Pulmonary artery endothelial cell (primary cell): ENCODE results near the gene CDK4. TPM values are rescaled to one million over a fixed set of nuclear protein-coding genes. Genes with fewer than 3 reads are reported as not detected.

ENCODE experiments used
- DNase-seq: peaks from one replicate; pipeline ENCODE4 v3.0.0-alpha.2; 2011; ENCODE audit warnings: low read depth, low spot score
- total RNA-seq: library from RNA; depleted of rRNA; stranded (reverse); fragments of >200 nt; gene quantifications from 2 replicates; pipeline ENCODE4 v1.2.3, GENCODE V29; 2014

The CDK4 gene
- total RNA-seq, 1 donor from 2014 or later, result 139 TPM

- no peak for DNase-seq
Observed at GRCh38 chr12:57740656-57741412, 11.3 kb downstream of the CDK4 start.

GRCh38 chr12:57739914-57740538 is 12.1 kb downstream of the CDK4 start:
- no peak for DNase-seq

GRCh38 chr12:57739387-57739786 is 12.7 kb downstream of the CDK4 start:
- no peak for DNase-seq

GRCh38 chr12:57738661-57739237 is 13.4 kb downstream of the CDK4 start, which contains the start of gene AGAP2:
Gene AGAP2, minus strand, starts transcription at chr12:57738742. Its CDS starts 496 bp downstream, at chr12:57738246.
- no peak for DNase-seq

GRCh38 chr12:57737467-57738460 is 14.3 kb downstream of the CDK4 start:
- no peak for DNase-seq

GRCh38 chr12:57736741-57737466 is 15.2 kb downstream of the CDK4 start:
- DNase-seq, result no peak

- no peak for DNase-seq
Observed at GRCh38 chr12:57735952-57736740, 16.0 kb downstream of the CDK4 start.

GRCh38 chr12:57735198-57735855 is 16.8 kb downstream of the CDK4 start:
- no peak for DNase-seq

GRCh38 chr12:57734591-57734990 is 17.5 kb downstream of the CDK4 start:
- no peak for DNase-seq

GRCh38 chr12:57733928-57734327 is 18.2 kb downstream of the CDK4 start:
- no peak for DNase-seq

- DNase-seq, result no peak
Observed at GRCh38 chr12:57732726-57733593, 19.1 kb downstream of the CDK4 start.

- no peak for DNase-seq
Observed at GRCh38 chr12:57732270-57732669, 19.8 kb downstream of the CDK4 start.

GRCh38 chr12:57731411-57732080 is 20.6 kb downstream of the CDK4 start:
- DNase-seq, result no peak

GRCh38 chr12:57730336-57731067 is 21.6 kb downstream of the CDK4 start:
- DNase-seq, result no peak

- no peak for DNase-seq
Observed at GRCh38 chr12:57729321-57729844, 22.7 kb downstream of the CDK4 start.

GRCh38 chr12:57727758-57728395 is 24.2 kb downstream of the CDK4 start:
- DNase-seq, result no peak
